Erythroblast (primary cell): ENCODE results near the gene ADM2.

Source experiments
- GATA1 ChIP-seq: IDR thresholded peaks from 2 replicates; pipeline ENCODE4 v1.6.1; 2011; ENCODE audit warnings: low read depth, mild to moderate bottlenecking, control low read depth, low read length, moderate library complexity
- POLR2A ChIP-seq: IDR thresholded peaks from 2 replicates; pipeline ENCODE4 v1.6.1; 2011; ENCODE audit warnings: mild to moderate bottlenecking, low read length

- TF ChIP-seq POLR2A: no peak
- TF ChIP-seq GATA1: no peak
Observed at GRCh38 chr22:50522806-50523438, 41.6 kb downstream of the ADM2 start.
